NCI-H1105 (cell line): Measurements from ENCODE around the gene FBXW10.
A peak's percentile ranks its signal among the peaks of the same experiment; 100 is the strongest.
"Not testable (repeated sequence)": the region's sequence is repeated elsewhere in the genome, so short reads cannot be mapped to it uniquely, and the experiment has no call there.

Experiments
- DNase-seq: peaks from one replicate; lab custom pipeline; 2025; lab: John Stamatoyannopoulos, UW

FBXW10 gene, protein sequence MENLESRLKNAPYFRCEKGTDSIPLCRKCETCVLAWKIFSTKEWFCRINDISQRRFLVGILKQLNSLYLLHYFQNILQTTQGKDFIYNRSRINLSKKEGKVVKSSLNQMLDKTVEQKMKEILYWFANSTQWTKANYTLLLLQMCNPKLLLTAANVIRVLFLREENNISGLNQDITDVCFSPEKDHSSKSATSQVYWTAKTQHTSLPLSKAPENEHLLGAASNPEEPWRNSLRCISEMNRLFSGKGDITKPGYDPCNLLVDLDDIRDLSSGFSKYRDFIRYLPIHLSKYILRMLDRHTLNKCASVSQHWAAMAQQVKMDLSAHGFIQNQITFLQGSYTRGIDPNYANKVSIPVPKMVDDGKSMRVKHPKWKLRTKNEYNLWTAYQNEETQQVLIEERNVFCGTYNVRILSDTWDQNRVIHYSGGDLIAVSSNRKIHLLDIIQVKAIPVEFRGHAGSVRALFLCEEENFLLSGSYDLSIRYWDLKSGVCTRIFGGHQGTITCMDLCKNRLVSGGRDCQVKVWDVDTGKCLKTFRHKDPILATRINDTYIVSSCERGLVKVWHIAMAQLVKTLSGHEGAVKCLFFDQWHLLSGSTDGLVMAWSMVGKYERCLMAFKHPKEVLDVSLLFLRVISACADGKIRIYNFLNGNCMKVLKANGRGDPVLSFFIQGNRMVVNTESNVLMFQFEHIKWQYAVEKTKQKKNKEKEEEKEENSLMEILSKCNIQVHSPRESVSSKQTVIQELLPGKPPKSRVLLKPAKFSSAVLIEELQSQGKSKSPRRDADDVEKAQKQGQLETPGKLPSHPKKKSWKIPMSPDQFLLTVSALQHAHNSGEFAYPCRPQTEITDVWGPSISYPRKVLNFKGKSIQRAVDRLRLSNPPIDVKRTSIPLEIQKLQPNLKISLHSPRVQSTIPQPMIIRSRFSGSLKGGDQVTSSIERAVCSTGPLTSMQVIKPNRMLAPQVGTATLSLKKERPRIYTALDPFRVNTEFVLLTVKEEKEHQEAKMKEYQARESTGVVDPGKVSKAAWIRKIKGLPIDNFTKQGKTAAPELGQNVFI

DNA sequence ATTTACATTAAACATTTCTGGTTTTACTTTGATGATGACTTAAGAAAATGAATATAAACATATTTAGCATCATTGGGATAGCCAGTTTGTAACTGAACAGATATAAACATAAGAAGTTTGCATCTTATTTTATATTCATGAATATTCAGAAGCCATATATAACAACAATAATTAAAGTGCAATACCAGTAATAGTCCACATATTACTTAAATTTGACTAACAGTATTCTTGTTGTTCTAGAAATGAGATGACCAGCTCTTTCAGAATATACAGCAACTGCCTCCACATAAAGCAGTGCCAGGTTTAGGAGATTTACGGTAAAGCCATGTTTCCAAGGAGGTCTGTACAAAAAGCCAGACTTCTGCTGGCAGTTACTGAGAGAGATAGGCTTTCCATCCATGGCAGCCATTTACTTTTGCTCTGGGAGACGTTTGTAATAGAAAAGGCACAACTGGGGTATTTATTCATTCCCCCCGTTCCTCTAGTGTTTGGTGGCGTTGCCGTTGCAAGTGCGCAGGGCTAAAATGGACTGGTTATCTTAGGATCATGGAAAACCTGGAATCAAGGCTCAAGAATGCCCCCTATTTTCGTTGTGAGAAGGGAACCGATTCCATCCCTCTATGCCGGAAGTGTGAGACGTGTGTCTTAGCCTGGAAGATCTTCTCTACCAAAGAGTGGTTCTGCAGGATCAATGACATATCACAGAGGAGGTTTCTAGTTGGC, at the start of gene FBXW10:
Gene FBXW10, plus strand, starts transcription at position 356 of the 723 bp plus-strand sequence. Its CDS starts 191 bp downstream, at position 547.
- DNase-seq: not testable (repeated sequence)

DNA sequence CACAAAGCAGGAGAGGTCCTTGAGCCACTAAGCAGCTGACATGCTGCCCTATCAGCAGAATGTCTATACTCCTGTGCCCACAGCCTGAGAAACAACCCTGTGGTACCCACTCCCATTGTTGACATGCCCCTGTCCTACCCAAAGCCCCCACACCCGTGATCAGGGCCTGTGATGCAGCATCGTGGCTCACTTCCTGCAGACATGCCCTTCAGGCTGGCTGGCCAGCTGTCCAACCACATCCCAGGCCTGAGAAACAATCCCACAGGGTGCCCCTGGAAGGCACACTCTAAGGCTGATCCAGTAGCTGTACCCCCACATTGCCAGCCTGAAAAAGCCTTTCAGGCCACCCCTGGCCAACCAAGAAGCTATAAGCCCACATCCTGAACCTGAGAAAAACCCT, 48.7 kb upstream of the FBXW10 start:
- not testable (repeated sequence) for DNase-seq

DNA sequence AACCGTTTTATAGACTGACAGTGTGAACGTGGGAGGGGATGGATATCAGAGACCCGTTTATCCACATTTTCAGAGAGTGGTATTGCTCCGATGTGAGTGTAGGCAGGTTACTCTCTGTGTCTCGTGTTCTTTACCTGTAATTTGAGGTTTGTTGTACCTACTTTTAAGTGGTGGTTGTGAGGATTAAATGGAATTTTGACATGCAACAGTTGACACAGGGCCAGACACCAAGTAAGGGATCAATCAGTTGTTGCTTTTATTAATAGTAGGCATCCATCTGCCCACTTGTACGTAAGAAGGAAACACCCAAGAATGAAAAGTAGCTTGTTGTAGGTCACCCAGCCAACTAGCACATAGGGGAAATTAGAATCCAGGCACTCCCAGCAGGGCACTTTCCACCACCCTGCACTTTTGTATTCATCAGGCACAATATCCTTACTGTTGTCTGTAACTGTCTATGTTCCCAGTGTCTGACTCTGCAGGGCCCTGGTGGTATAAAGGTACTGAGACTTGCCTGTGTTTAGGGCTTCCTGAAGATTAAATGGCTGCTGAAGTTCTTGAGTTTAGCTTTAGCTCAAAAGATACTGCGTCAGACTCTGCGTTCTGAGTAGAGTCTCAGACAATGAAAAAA, 45.3 kb upstream of the FBXW10 start:
- not testable (repeated sequence) for DNase-seq

DNA sequence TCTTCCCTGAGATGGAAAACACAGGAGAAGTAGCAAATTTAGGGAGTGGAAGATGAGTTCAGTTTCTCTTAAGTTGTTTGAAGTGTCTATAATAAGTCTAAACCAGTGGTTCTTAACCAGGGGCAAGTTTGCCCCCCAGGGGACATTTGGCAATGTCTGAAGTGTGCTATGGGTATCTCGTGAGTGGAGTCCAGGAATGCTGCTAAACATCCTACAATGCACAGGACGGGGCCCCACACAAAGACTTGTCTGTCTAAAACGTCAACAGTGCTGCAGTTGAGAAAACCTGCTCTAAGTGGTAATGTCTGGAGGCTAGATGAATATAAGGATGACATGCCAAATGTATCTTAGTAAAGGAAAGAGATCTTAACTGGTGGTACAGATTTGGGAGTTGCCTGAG, 37.9 kb upstream of the FBXW10 start:
- not testable (repeated sequence) for DNase-seq

DNA sequence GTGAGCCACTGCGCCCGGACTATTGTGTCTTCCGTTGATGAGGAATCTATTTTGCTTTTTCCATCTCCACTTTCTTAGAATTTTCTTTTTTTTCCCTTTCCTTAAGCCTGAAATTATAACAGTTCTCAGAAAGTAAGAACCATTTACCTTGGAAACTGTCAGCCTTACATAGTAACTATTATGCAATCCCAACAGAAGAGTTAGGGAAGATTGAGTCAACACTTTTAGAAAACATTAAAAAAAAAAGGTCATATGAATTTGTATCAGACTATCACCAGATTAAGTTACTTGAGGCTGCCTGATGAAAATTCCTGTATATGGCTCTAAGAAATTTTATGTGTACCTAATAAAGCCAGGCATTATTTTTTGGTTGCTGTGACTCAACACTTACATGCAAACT, 35.6 kb upstream of the FBXW10 start:
- DNase-seq: not testable (repeated sequence)

DNA sequence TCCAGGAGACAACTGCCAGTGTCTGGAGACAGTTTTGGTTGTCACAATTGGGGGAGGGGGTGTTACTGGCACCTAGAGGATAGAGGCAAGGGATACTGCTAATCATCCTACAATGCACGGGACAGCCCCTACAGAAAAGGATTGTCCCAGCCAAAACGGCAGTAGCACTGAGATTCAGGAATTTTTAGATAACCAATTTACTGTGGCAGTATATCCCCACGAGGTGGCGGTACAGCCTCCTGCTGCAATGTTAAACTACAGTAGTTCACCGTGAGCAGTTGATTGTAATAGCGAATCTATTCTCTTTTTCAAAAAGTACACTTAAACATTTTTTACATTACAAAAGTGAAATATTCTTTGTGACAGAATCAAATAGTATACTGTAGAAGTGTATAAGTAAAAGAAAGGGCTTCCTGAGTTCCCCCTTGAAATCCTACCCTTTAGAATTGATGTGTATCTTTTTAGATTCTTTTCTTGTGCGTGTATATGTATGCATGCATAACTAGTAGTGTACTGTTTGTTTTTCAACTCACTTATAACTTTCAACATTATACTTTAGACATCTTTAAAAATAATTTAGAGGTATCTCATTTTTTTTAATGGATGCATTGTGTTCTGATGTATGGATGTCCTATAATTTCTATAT, 31.4 kb upstream of the FBXW10 start:
- peak; percentile 38 for DNase-seq

DNA sequence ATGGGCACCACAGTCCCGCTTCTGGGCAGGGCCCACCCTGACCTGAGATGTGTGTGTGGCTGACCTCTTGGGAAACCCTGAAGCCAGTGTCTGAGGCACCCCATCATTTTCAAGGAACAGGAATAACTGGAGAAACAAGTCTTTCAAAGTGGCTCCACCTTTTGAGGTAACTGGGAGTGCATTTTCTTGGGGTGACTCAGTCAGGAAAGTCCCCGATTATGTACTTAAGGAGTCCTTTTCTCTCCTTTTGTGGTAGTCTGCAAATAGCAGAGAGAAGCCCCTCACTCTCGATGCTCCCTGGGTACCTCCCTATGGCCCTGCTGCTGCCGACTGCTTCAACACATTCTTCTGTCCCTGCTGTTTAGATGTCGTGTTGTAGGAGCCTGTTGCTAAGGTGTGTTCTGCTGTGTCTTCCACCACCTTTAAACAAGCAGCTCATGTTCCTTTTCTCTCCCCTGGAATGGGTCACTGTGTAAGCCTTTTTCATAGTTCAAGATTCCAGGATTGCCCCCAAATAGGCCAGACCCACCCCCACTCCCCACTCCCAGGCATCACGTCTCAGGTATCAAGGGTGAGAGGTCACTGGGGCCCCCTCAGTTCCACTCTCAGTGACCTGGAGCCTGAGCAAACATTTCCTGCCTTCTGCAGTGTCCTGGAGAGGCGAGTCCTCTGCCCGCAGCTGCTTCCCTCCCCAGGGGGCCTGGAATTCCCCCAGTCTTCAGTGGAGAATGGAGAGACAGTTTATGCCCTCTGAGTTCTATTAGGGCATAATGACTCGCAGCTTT, 25.0 kb upstream of the FBXW10 start:
- DNase-seq: not testable (repeated sequence)

DNA sequence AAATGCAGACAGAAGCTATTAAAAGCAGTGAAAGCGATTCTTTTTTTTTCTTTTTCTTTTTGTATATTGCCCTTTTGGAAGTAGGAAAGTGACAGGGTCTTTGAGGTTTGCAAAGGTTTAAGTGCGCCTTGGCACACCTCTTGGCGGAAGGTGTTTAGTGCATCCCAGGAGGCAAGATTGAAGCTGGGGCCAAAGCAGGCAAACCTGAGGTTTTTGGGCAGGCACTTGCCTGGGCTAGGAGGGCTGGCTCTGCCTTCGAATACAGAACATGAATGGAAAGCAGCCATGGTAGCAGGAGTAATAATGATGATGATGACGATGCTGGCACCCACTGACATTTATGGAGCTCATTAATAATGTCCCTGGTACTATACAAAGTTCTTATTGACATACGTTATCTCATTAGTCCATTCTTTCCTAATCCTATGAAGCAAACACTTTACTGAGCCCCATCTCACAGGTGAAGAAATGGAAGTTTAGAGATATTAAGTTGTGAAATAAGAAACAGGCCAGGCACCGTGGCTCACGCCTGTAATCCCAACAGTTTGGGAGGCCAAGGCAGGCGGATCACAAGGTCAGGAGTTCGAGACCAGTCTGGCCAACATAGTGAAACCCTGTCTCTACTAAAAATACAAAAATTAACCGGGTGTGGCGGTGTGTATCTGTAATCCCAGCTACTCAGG, 24.3 kb upstream of the FBXW10 start:
- DNase-seq: not testable (repeated sequence)

DNA sequence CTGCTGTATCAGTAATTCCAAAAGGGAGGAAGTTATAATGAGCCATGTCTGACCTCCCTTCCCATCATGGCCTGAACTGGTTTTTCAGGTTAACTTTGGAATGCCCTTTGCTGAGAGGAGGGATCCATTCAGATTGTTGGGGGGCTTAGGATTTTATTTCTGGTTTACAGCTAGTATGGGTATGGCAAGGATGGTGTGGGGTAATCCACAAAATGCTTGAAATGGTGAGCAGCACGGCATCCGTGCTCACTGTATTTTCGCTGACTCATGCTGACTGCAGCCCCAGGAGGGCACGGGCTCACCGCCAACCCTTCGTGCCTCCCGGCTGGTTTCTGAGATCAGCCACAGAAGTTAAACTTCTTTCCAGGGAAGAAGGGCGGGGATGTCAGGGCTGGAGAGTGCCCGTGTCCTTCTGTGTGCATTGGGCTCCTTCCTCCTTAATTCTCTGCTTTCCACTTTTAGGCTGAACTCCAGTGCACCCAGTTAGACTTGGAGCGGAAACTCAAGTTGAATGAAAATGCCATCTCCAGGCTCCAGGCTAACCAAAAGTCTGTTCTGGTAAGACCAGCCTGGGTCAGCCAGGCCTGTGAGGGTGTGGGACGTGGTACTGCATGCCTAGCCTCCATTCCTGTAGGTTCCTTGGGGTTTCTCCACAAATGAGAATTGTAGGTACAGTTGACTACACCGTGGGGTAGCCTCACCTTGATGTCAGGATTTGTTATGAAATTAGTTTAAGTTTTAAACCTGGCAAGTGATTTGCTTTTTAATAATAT, 21.9 kb upstream of the FBXW10 start:
- DNase-seq: not testable (repeated sequence)

DNA sequence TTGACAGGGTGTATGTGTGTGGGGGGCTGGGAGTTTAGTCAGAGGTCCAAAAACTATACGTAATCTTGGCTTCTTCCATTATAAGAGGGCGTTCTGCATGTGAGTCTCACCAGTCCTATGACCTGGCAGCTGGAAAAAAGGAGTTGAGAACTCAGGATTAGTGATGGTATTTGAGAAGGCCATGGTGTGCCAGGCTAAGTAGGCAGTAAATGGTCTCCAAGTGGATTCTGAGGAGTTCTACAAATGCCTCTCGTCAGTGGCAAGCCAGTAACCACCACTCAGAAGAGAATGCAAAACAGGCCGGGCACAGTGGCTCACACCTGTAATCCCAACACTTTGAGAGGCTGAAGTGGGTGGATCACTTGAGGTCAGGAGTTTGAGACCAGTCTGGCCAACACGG, 21.2 kb upstream of the FBXW10 start:
- DNase-seq: not testable (repeated sequence)

DNA sequence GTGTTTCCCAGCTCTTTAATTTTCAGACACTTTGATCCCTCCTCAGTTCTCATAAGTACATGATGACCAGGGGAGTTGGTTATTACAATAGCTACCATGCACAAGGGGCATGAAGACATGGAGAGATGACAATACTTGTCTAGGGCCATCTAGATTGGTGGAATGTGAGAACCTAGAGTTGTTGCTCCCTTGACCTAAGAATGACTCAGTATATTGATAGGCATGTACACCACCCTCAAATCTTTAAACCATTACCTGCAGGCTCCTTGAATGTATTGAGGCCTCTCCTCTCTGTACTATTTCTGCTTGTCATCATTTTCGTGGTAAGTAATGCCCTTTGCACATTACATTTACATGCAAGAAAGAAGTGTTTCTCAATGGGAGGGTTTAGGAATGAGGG, 20.3 kb upstream of the FBXW10 start:
- DNase-seq: not testable (repeated sequence)

DNA sequence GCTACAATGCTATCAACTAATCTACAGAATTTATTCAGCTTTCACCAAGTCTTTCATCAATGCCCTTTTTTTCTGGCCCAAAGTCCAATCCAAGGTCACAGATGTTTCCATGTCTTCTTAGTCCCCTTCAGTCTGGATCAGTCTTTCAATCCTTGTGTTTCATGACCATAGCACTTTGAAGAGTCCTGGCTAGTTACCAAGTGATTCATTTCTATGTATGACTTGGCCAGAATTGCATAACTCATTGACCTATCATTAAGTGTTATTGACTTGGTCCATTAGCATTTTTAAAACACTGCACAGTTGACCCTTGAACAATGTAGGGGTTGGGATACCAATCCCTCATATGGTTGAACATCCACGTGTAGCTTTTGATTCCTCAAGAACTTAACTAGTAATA, 11.4 kb upstream of the FBXW10 start:
- not testable (repeated sequence) for DNase-seq

DNA sequence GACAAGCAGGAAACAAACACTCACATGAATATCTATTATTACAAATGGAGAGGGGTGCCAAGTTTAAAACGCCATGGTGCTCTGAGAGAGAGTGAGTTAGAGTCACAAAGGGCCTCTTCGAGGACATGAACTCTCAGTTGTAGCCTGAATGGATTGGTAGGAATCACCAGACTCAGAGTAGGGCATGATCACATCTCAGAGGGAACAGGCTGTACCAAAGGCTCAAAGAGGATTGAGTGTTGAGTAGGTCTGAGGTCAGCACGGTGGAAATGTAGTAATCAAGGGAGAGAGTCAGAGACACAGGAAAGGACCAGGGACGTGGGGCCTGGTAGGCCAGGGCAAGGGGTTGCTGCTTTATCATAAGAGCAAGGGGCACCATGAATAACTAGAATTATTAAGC, 10.5 kb upstream of the FBXW10 start:
- DNase-seq: not testable (repeated sequence)

DNA sequence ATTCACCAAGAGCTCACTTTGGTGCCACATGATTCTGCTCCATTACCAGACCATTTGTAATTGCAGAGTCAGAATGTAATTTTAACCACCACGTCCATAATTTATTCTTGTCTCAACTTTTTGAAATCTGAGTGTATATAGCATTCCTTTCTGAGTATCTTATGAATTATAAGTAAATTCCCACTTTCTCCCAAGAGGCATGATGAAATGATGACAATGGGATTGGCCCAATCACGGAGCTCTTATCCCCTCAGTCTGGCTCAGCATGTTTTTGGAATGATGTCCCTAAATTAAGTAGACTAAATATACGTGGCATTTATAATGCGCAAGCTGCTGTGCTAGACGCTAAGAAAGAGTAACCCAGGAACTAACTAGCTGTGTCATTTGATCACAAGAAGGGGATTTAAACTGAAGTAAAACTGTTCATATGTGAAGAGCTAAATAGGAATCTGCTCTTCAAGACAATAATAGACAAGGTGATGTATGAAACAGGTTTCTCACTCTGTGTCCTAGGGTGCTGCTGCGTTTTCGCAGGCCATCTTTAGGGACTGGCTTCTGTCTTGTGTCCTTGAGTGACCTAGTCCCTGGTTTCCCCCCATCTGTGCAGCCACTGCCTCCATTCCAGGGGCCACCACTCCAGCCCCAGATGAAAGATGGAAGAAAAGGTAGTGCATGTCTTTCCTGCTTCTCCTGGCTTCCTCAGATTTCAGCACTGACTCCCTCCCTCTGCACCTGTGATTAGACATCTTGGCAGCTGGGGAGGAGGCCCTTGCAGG, 4.0 kb upstream of the FBXW10 start:
- DNase-seq: not testable (repeated sequence)

DNA sequence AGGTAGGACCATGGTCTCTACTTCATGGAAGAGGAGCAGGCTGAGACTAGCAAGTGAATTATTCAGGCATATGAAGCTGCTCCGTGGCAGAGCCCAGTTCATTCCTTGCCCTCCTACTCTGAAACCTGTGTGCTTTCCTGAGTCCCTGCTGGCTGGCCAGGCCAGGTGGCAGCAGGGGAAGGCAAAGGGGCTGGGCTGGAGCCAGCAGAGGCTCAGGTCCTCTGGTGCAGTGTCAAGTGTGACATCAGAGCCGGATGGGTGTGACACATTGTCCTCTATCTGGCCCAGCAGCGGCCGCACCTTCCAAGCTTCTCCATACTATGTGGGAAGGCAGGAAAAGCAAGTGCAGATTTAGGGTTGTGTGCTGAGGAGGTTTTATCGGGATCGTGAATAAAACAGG, 2.6 kb upstream of the FBXW10 start:
- not testable (repeated sequence) for DNase-seq

DNA sequence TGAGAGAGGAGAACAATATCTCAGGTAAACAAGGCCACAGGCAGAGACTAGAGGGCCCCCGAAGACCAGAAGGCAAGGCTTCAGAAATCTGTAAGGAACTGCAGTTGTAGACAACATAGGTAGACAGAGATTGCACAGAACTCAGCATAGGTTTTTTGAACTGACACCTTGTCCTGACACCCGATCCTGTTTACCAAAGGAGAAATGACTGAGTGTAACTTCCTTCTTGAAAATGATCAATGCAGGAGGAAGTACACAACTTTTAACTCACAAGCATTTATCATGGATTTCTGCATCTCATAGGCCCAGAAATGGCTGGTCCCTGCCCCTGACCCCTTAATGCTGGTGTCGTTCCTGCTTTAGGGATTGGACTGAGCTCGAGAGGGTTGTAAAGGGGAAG, 872 bp downstream of the FBXW10 start:
- not testable (repeated sequence) for DNase-seq

DNA sequence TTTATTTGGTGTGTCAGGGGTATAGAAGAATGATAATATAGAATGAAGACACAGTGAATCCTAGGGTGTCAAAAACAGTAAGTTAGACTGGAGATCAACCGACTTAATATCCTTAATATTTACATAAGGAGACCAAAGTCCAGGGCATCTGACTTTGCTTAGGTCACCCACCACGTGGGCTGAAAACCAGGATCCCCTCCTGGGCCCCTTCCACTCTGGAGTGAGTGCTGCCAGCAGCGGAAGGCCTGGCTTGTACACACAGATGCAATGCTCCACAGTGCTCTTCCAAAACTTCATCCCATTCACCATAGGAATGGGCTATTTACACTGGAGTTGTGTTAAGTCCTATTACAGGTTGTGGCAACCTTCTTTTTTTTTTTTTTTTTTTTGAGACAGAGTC, 2.7 kb downstream of the FBXW10 start:
- not testable (repeated sequence) for DNase-seq

DNA sequence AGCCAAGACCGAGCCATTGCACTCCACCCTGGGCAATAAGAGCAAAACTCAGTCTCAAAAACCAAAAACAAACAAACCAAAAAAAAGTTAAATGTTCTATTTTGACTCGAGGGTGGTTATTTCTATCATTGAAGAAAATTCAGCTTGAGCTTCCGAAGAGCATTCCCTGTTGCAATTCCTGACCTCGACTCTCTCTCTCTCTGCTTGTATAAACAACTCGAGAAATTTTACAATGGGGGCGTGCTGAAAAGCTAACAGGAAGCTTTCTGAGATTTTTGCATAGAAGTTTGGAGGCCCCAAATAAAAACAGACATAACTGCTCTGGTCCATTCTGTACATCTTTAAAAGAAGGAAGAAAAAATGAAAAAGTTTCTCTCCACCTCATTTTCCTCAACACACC, 3.6 kb downstream of the FBXW10 start:
- not testable (repeated sequence) for DNase-seq
